ENCODE measurements around the gene ANKRD9. TPM values are rescaled to one million over a fixed set of nuclear protein-coding genes. Genes with fewer than 3 reads are reported as not detected.

The ANKRD9 gene
- total and polyA plus RNA-seq, 2 experiments from 2014 or later, result 17.3 to 95.9 TPM

DNA sequence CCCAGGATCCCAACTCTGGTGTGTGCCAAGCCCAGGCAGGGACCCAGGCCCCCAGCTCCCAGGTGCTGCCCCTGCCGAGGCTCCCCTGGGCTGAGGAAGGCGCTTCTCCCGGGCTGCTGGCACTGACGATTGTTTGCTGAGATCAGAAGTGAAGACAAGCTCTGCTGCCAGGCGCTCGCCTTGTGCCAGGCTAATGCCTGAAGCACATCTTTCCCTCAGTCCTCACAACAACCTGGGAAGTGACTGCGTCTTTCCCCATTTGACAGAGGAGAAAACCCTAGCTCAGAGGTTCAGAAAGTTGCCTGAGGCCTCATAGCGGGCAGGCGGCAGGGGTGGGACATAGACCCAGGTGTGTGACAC lies 36.8 kb downstream of the ANKRD9 start (continued):
- TF ChIP-seq, protein P1, sequence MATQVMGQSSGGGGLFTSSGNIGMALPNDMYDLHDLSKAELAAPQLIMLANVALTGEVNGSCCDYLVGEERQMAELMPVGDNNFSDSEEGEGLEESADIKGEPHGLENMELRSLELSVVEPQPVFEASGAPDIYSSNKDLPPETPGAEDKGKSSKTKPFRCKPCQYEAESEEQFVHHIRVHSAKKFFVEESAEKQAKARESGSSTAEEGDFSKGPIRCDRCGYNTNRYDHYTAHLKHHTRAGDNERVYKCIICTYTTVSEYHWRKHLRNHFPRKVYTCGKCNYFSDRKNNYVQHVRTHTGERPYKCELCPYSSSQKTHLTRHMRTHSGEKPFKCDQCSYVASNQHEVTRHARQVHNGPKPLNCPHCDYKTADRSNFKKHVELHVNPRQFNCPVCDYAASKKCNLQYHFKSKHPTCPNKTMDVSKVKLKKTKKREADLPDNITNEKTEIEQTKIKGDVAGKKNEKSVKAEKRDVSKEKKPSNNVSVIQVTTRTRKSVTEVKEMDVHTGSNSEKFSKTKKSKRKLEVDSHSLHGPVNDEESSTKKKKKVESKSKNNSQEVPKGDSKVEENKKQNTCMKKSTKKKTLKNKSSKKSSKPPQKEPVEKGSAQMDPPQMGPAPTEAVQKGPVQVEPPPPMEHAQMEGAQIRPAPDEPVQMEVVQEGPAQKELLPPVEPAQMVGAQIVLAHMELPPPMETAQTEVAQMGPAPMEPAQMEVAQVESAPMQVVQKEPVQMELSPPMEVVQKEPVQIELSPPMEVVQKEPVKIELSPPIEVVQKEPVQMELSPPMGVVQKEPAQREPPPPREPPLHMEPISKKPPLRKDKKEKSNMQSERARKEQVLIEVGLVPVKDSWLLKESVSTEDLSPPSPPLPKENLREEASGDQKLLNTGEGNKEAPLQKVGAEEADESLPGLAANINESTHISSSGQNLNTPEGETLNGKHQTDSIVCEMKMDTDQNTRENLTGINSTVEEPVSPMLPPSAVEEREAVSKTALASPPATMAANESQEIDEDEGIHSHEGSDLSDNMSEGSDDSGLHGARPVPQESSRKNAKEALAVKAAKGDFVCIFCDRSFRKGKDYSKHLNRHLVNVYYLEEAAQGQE (IDR thresholded peaks at IDR 0.05; ENCODE audit: unreplicated experiment), result no peak
- TF ChIP-seq, protein P2, sequence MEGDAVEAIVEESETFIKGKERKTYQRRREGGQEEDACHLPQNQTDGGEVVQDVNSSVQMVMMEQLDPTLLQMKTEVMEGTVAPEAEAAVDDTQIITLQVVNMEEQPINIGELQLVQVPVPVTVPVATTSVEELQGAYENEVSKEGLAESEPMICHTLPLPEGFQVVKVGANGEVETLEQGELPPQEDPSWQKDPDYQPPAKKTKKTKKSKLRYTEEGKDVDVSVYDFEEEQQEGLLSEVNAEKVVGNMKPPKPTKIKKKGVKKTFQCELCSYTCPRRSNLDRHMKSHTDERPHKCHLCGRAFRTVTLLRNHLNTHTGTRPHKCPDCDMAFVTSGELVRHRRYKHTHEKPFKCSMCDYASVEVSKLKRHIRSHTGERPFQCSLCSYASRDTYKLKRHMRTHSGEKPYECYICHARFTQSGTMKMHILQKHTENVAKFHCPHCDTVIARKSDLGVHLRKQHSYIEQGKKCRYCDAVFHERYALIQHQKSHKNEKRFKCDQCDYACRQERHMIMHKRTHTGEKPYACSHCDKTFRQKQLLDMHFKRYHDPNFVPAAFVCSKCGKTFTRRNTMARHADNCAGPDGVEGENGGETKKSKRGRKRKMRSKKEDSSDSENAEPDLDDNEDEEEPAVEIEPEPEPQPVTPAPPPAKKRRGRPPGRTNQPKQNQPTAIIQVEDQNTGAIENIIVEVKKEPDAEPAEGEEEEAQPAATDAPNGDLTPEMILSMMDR (conservative IDR thresholded peaks at IDR 0.05; ENCODE audit: low read depth in 2 of 2), result no peak
- TF ChIP-seq POLR2AphosphoS5 (IDR thresholded peaks at IDR 0.05; ENCODE audit: low read depth) (no peak), EZH2phosphoT487 (IDR thresholded peaks at IDR 0.05; ENCODE audit: unreplicated experiment) (no peak), CREB1 (CRISPR knock-in tag; IDR thresholded peaks at IDR 0.05; ENCODE audit: low read depth) (no peak), NANOG (IDR thresholded peaks at IDR 0.05; ENCODE audit: borderline replicate concordance) (no peak), STAT1 (IDR thresholded peaks at IDR 0.05; ENCODE audit: unreplicated experiment) (no peak), EZH2 (IDR thresholded peaks at IDR 0.05; ENCODE audit: low read depth, unreplicated experiment) (no peak)

DNA sequence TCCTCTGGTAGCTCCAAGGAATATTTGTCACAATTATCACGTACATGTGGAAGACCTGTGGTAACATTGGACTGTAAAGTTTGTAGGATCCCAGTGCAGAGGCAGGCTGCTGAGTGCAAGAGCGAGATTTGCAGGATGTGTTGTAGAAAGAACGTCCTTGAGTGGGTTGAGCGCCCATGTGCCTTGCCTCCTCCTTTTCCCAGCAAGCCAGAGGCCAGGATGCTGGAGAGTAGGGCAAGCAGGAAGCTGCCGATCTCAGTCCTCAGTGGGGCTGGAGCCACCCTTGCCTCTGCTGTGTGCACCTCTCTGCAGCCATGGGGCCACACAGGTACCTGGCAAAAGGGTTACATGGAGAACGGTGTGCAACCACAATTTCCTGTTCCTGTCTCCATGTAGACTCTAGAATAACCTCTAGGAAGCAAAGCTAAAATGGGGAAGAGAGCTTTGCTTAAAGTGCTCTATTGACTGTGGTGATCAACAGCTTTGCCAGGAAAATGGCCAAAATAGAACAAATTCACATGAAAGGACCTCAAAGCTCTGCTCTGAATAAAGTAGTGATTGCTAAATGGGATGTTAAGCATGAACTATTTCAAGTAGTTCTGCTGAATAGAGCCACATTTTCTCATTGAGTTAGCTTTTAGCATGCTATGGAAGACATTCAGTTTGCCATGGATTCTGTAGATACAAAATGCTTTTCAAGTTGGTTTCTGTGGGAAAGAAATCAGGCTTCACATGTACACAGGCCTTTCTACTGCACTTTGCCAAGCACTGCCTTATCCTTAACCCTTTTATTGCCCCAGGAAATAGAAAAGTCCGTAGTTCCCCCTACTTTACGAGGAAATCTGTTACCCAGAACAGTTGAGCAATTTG lies 37.4 kb downstream of the ANKRD9 start:
- no peaks in the 10 kb centered on the region for H3K4me1 ChIP-seq (ENCODE audit: insufficient read depth)
- no peaks in the 10 kb centered on the region for H3K79me2 ChIP-seq (replicated peaks; ENCODE audit: insufficient read depth)
- Mint-ChIP-seq H3K9me3 (no peaks in the 10 kb centered on the region), H3K27me3 (ENCODE audit: insufficient read depth, low read depth, poor library complexity) (no peaks in the 10 kb centered on the region), H3K27ac (no peak overlapping the region), H3K4me3 (no peak overlapping the region), H3K4me1 (no peaks in the 10 kb centered on the region), H3K36me3 (ENCODE audit: low read depth) (no peaks in the 10 kb centered on the region; the same call in 2 of the 3 replicates)
- H3K36me3 ChIP-seq (ENCODE audit: insufficient read depth), result no peaks in the 10 kb centered on the region
- ATAC-seq (no peak), DNase-seq (ENCODE audit: low spot score) (no peak)
- no peaks in the 10 kb centered on the region for H4K20me1 ChIP-seq (replicated peaks; ENCODE audit: insufficient read depth)
- H3F3A ChIP-seq (replicated peaks; ENCODE audit: low read depth), result no peaks in the 10 kb centered on the region
- TF ChIP-seq CREB1 (CRISPR knock-in tag; IDR thresholded peaks at IDR 0.05; ENCODE audit: low read depth), result no peak
- TF ChIP-seq ZNF331 (CRISPR knock-in tag; IDR thresholded peaks at IDR 0.05; ENCODE audit: low read depth), result no peak
- no peak for TF ChIP-seq STAT1 (IDR thresholded peaks at IDR 0.05; ENCODE audit: unreplicated experiment)
- TF ChIP-seq, protein P3, sequence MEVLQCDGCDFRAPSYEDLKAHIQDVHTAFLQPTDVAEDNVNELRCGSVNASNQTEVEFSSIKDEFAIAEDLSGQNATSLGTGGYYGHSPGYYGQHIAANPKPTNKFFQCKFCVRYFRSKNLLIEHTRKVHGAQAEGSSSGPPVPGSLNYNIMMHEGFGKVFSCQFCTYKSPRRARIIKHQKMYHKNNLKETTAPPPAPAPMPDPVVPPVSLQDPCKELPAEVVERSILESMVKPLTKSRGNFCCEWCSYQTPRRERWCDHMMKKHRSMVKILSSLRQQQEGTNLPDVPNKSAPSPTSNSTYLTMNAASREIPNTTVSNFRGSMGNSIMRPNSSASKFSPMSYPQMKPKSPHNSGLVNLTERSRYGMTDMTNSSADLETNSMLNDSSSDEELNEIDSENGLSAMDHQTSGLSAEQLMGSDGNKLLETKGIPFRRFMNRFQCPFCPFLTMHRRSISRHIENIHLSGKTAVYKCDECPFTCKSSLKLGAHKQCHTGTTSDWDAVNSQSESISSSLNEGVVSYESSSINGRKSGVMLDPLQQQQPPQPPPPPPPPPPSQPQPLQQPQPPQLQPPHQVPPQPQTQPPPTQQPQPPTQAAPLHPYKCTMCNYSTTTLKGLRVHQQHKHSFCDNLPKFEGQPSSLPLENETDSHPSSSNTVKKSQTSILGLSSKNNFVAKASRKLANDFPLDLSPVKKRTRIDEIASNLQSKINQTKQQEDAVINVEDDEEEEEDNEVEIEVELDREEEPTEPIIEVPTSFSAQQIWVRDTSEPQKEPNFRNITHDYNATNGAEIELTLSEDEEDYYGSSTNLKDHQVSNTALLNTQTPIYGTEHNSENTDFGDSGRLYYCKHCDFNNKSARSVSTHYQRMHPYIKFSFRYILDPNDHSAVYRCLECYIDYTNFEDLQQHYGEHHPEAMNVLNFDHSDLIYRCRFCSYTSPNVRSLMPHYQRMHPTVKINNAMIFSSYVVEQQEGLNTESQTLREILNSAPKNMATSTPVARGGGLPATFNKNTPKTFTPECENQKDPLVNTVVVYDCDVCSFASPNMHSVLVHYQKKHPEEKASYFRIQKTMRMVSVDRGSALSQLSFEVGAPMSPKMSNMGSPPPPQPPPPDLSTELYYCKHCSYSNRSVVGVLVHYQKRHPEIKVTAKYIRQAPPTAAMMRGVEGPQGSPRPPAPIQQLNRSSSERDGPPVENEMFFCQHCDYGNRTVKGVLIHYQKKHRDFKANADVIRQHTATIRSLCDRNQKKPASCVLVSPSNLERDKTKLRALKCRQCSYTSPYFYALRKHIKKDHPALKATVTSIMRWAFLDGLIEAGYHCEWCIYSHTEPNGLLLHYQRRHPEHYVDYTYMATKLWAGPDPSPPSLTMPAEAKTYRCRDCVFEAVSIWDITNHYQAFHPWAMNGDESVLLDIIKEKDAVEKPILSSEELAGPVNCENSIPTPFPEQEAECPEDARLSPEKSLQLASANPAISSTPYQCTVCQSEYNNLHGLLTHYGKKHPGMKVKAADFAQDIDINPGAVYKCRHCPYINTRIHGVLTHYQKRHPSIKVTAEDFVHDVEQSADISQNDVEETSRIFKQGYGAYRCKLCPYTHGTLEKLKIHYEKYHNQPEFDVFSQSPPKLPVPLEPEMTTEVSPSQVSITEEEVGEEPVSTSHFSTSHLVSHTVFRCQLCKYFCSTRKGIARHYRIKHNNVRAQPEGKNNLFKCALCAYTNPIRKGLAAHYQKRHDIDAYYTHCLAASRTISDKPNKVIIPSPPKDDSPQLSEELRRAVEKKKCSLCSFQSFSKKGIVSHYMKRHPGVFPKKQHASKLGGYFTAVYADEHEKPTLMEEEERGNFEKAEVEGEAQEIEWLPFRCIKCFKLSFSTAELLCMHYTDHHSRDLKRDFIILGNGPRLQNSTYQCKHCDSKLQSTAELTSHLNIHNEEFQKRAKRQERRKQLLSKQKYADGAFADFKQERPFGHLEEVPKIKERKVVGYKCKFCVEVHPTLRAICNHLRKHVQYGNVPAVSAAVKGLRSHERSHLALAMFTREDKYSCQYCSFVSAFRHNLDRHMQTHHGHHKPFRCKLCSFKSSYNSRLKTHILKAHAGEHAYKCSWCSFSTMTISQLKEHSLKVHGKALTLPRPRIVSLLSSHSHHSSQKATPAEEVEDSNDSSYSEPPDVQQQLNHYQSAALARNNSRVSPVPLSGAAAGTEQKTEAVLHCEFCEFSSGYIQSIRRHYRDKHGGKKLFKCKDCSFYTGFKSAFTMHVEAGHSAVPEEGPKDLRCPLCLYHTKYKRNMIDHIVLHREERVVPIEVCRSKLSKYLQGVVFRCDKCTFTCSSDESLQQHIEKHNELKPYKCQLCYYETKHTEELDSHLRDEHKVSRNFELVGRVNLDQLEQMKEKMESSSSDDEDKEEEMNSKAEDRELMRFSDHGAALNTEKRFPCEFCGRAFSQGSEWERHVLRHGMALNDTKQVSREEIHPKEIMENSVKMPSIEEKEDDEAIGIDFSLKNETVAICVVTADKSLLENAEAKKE (CRISPR knock-in tag; IDR thresholded peaks at IDR 0.05), result no peak
- no peak for TF ChIP-seq EZH2 (IDR thresholded peaks at IDR 0.05; ENCODE audit: low read depth, unreplicated experiment)
- H3K27me3 ChIP-seq (ENCODE audit: insufficient read depth), result no peaks in the 10 kb centered on the region
- no peak overlapping the region for H3K27ac ChIP-seq (ENCODE audit: low read depth)
- H3K4me2 ChIP-seq, result no peak overlapping the region
- H3K4me3 ChIP-seq, result no peak overlapping the region
- no peak overlapping the region for H2AFZ ChIP-seq
- 0 out of 2 replicates have a peak, but pooled peaks cover under 1% of the 10 kb centered on the region for H3K9me2 ChIP-seq (ENCODE audit: insufficient read depth)

Data from GM23338 (cell line).